Caco-2 (cell line): ENCODE results near the gene ENOX1. TPM values are rescaled to one million over a fixed set of nuclear protein-coding genes. Genes with fewer than 3 reads are reported as not detected.

Experiments used
- BruUV-seq: library from RNA; stranded (reverse); fragments of 400-500 nt; replicated peaks from 2 replicates; lab custom pipeline; 2021; lab: Mats Ljungman, UMichigan
- CTCF ChIA-PET: fragments of 300-600 bp; sonication (Branson Sonifier 250); formaldehyde crosslinking; loops from one replicate; lab custom pipeline; 2022; ENCODE audit warnings: antibody characterized with exemption; lab: Charles Lee
- POLR2A ChIA-PET: fragments of 300-600 bp; sonication (Branson Sonifier 250); formaldehyde crosslinking; loops from one replicate; lab custom pipeline; 2022; ENCODE audit warnings: antibody characterized with exemption; lab: Charles Lee
- DNase-seq, 2 experiments: peaks; one replicate each; pipeline versions ENCODE4 v3.0.0 to v3.0.0-alpha.2; 2020 to 2022
- H3K27me3 ChIP-seq: replicated peaks from 2 replicates; pipeline ENCODE4 v1.6.0; 2011; ENCODE audit warnings: low read length; ENCODE audit not compliant: control insufficient read depth, insufficient read depth
- H3K36me3 ChIP-seq: 2 replicates; pipeline ENCODE4 v1.5.1; 2011; ENCODE audit warnings: low read length; ENCODE audit not compliant: control insufficient read depth, insufficient read depth
- H3K4me1 ChIP-seq: fragments of 250-450 bp; sonication (Bioruptor Pico); 2 replicates; pipeline ENCODE4 v1.5.1; 2020; ENCODE audit warnings: mild to moderate bottlenecking
- H3K4me3 ChIP-seq: 2 replicates; pipeline ENCODE4 v1.5.1; 2011; ENCODE audit warnings: low read depth, mild to moderate bottlenecking, control low read depth, low read length
- H3K9me3 ChIP-seq: fragments of 250-450 bp; sonication (Bioruptor Pico); 2 replicates; pipeline ENCODE4 v1.5.1; 2020; ENCODE audit warnings: mild to moderate bottlenecking, moderate library complexity
- H3K27ac Mint-ChIP-seq: one replicate; pipeline ENCODE4 v1.8.0; 2022; ENCODE audit warnings: mixed read lengths; ENCODE audit not compliant: unreplicated experiment
- H3K27me3 Mint-ChIP-seq: one replicate; pipeline ENCODE4 v1.8.0; 2022; ENCODE audit warnings: mixed read lengths; ENCODE audit not compliant: insufficient read depth, unreplicated experiment
- H3K36me3 Mint-ChIP-seq: one replicate; pipeline ENCODE4 v1.8.0; 2022; ENCODE audit warnings: mild to moderate bottlenecking, mixed read lengths; ENCODE audit not compliant: insufficient read depth, unreplicated experiment
- H3K4me1 Mint-ChIP-seq: one replicate; pipeline ENCODE4 v1.8.0; 2022; ENCODE audit warnings: low read depth, mixed read lengths; ENCODE audit not compliant: unreplicated experiment
- H3K4me3 Mint-ChIP-seq: one replicate; pipeline ENCODE4 v1.8.0; 2022; ENCODE audit warnings: mild to moderate bottlenecking, moderate library complexity, mixed read lengths; ENCODE audit not compliant: unreplicated experiment
- H3K9me3 Mint-ChIP-seq: one replicate; pipeline ENCODE4 v1.8.0; 2022; ENCODE audit warnings: mixed read lengths; ENCODE audit not compliant: unreplicated experiment
- CTCF ChIP-seq, 2 experiments: fragments of 200-600 bp in 1 of 2; IDR thresholded peaks; 1 replicate in 1 of 2; 2 replicates in 1 of 2; pipeline versions ENCODE4 v1.5.1 to v1.8.0; 2011 to 2022; ENCODE audit warnings: antibody characterized with exemption in 1 of 2, control low read depth in 1 of 2, inconsistent platforms in 1 of 2, low read depth in 1 of 2, low read length in 1 of 2, mild to moderate bottlenecking in 1 of 2, moderate library complexity in 1 of 2; ENCODE audit not compliant: insufficient read depth in 1 of 2, severe bottlenecking in 1 of 2, unreplicated experiment in 1 of 2
- intact Hi-C: fragments of 100-400 bp; cut with micrococcal nuclease; formaldehyde crosslinking; loops from one replicate; pipeline ENCODE4 v1.10.0; 2022; ENCODE audit not compliant: unreplicated experiment
- total RNA-seq: library from RNA; stranded (reverse); gene quantifications from 2 replicates; pipeline ENCODE4 v1.2.3, GENCODE V29; 2022

ENOX1 gene
- total RNA-seq, 1 experiment from 2014 or later = 9.1 TPM

DNA sequence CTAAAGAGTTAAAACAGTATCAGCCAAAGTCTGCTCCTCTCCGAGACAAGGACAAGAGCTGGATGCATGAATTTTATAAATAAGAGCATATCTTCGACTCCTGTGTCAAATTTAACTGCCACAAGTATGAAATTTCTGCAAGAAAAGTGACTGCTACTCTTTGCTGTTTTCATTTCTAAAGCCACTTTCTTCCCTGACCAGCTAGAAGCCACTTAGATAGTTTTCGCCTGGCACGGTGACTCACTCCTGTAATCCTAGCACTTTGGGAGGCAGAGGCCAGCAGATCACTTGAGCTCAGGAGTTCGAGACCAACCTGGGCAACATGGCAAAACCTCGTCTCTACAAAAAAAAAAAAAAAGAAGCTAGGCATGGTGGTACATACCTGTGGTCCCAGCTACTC is 61.3 kb downstream of the ENOX1 start:
- DNase-seq = no peak
- no peak for TF ChIP-seq CTCF (IDR thresholded peaks at IDR 0.05; ENCODE audit: insufficient read depth in 1 of 2, low read depth in 1 of 2, low read length in 1 of 2, severe bottlenecking in 1 of 2, unreplicated experiment in 1 of 2)
- no peaks in the 10 kb centered on the region for H3K36me3 ChIP-seq
- BruUV-seq = no TSS peak
- no peaks in the 10 kb centered on the region for H3K9me3 Mint-ChIP-seq
- H3K4me3 ChIP-seq = no peak overlapping the region
- H3K4me1 ChIP-seq = no peaks in the 10 kb centered on the region
- H3K4me1 Mint-ChIP-seq = no peaks in the 10 kb centered on the region
- no peaks in the 10 kb centered on the region for H3K27me3 Mint-ChIP-seq
- POLR2A ChIA-PET = no interaction called here
- H3K27ac Mint-ChIP-seq = no peak overlapping the region
- no peak overlapping the region for H3K4me3 Mint-ChIP-seq
- CTCF ChIA-PET = no interaction called here
- H3K27me3 ChIP-seq = no peaks in the 10 kb centered on the region
- H3K36me3 Mint-ChIP-seq = no peaks in the 10 kb centered on the region
- H3K9me3 ChIP-seq = no peaks in the 10 kb centered on the region
- intact Hi-C loops = no loop called here

DNA sequence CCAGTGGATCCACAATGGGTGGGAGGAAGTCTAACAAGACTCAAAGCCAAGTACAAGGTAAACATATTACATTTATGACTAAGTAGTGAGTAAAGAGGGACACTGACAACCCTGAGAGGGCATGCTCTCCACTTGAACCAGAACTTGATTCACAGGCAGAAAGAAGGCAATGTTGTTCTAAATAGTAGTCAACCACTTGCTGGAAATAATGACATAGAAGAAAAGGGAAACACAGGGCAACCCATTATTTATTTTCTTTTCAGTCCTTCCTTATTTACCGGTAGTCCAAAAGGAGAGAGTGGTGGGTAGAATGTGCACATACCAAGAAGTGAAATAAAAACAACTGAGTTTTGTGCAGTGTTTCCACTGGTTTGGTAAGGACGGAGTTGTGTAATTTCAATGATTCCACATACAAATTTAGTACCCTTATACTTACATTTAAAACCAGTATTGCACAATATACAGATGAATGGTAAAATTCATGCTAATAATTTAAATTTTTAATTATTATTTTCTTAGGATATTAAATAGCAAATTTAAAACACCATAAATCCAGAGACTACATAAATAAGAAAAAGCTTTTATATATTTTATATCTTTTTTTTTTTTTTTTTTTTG is 65.9 kb downstream of the ENOX1 start:
- no peak for TF ChIP-seq CTCF (IDR thresholded peaks at IDR 0.05; ENCODE audit: insufficient read depth in 1 of 2, low read depth in 1 of 2, low read length in 1 of 2, severe bottlenecking in 1 of 2, unreplicated experiment in 1 of 2)
- H3K9me3 ChIP-seq = peaks cover 7% of the 10 kb centered on the region
- BruUV-seq = no TSS peak
- Mint-ChIP-seq H3K27me3 (no peaks in the 10 kb centered on the region), H3K9me3 (no peaks in the 10 kb centered on the region), H3K27ac (no peak overlapping the region), H3K36me3 (no peaks in the 10 kb centered on the region), H3K4me1 (no peaks in the 10 kb centered on the region), H3K4me3 (no peak overlapping the region)
- intact Hi-C loops = no loop called here
- no peaks in the 10 kb centered on the region for H3K4me1 ChIP-seq
- no peaks in the 10 kb centered on the region for H3K36me3 ChIP-seq
- DNase-seq = no peak
- CTCF ChIA-PET = no interaction called here
- POLR2A ChIA-PET = no interaction called here
- H3K4me3 ChIP-seq = no peak overlapping the region
- no peaks in the 10 kb centered on the region for H3K27me3 ChIP-seq

DNA sequence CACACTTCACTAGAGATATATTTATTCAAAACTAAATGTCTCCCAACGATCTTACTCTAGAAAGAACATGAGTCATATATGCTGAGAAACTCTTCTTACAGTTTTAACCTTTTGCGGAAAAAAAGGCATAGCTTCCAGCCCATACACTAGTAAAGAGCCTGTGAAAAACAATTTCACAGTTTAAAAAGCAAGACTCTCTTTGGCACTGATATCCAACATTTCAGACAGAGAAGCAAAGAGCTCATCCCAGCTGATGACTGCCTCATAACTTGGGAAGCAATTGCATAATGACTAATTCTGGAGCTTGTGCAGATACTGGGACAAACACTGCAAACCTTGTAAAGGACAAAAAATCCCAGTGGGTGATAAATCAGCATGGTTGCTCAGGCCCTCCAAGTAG is 88.0 kb downstream of the ENOX1 start:
- no peak for TF ChIP-seq CTCF (IDR thresholded peaks at IDR 0.05; ENCODE audit: insufficient read depth in 1 of 2, low read depth in 1 of 2, low read length in 1 of 2, severe bottlenecking in 1 of 2, unreplicated experiment in 1 of 2)
- Histone ChIP-seq H3K4me1 (peaks cover 21% of the 10 kb centered on the region), H3K9me3 (no peaks in the 10 kb centered on the region), H3K36me3 (no peaks in the 10 kb centered on the region), H3K27me3 (no peaks in the 10 kb centered on the region), H3K4me3 (no peak overlapping the region)
- BruUV-seq = no TSS peak
- Mint-ChIP-seq H3K27ac (no peak overlapping the region), H3K4me3 (no peak overlapping the region), H3K4me1 (peaks cover 8% of the 10 kb centered on the region), H3K36me3 (no peaks in the 10 kb centered on the region), H3K9me3 (no peaks in the 10 kb centered on the region), H3K27me3 (no peaks in the 10 kb centered on the region)
- intact Hi-C loops = no loop called here
- no peak for DNase-seq
- ChIA-PET POLR2A (no interaction called here), CTCF (no interaction called here)
